Measurements from ENCODE around the gene IGFLR1.

Gene IGFLR1

GRCh38 chr19:35785339-35785627, 43.0 kb upstream of the IGFLR1 start:
- Histone ChIP-seq H3K27me3 (ENCODE audit: control insufficient read depth, insufficient read depth, low read length) (no peaks in the 10 kb centered on the region), H3K79me2 (no peaks in the 10 kb centered on the region), H3K9me3 (ENCODE audit: control insufficient read depth, low read length) (no peaks in the 10 kb centered on the region), H3K4me3 (ENCODE audit: low read depth, low read length) (no peak overlapping the region), H3K36me3 (ENCODE audit: control insufficient read depth, insufficient read depth, low read length) (no peaks in the 10 kb centered on the region), H3K9ac (no peak overlapping the region), H3K4me2 (ENCODE audit: low read length) (no peak overlapping the region), H3K27ac (no peak overlapping the region), H2AFZ (no peak overlapping the region), H3K4me1 (no peaks in the 10 kb centered on the region)
- no peak for TF ChIP-seq CTCF (IDR thresholded peaks at IDR 0.05)

- Histone ChIP-seq H3K9me3 (ENCODE audit: control insufficient read depth, low read length) (no peaks in the 10 kb centered on the region), H3K4me3 (ENCODE audit: low read depth, low read length) (no peak overlapping the region), H3K36me3 (ENCODE audit: control insufficient read depth, insufficient read depth, low read length) (no peaks in the 10 kb centered on the region), H3K4me2 (ENCODE audit: low read length) (no peak overlapping the region), H3K27me3 (ENCODE audit: control insufficient read depth, insufficient read depth, low read length) (no peaks in the 10 kb centered on the region), H3K79me2 (no peaks in the 10 kb centered on the region), H3K9ac (no peak overlapping the region), H2AFZ (no peak overlapping the region), H3K27ac (no peak overlapping the region), H3K4me1 (no peaks in the 10 kb centered on the region)
- no peak for TF ChIP-seq CTCF (IDR thresholded peaks at IDR 0.05)
Observed at GRCh38 chr19:35784503-35785338, 42.5 kb upstream of the IGFLR1 start.

GRCh38 chr19:35783469-35784434, 41.5 kb upstream of the IGFLR1 start:
- Histone ChIP-seq H3K36me3 (ENCODE audit: control insufficient read depth, insufficient read depth, low read length) (no peaks in the 10 kb centered on the region), H3K9ac (no peak overlapping the region), H3K4me3 (ENCODE audit: low read depth, low read length) (no peak overlapping the region), H3K27ac (no peak overlapping the region), H2AFZ (no peak overlapping the region), H3K4me1 (no peaks in the 10 kb centered on the region), H3K4me2 (ENCODE audit: low read length) (no peak overlapping the region), H3K9me3 (ENCODE audit: control insufficient read depth, low read length) (no peaks in the 10 kb centered on the region), H3K27me3 (ENCODE audit: control insufficient read depth, insufficient read depth, low read length) (no peaks in the 10 kb centered on the region), H3K79me2 (no peaks in the 10 kb centered on the region)
- no peak for TF ChIP-seq CTCF (IDR thresholded peaks at IDR 0.05)

GRCh38 chr19:35782589-35782988, 40.3 kb upstream of the IGFLR1 start:
- no peak for TF ChIP-seq CTCF (IDR thresholded peaks at IDR 0.05)
- Histone ChIP-seq H3K4me2 (ENCODE audit: low read length) (no peak overlapping the region), H3K79me2 (no peaks in the 10 kb centered on the region), H3K27ac (no peak overlapping the region), H3K27me3 (ENCODE audit: control insufficient read depth, insufficient read depth, low read length) (no peaks in the 10 kb centered on the region), H3K9ac (no peak overlapping the region), H3K36me3 (ENCODE audit: control insufficient read depth, insufficient read depth, low read length) (no peaks in the 10 kb centered on the region), H3K9me3 (ENCODE audit: control insufficient read depth, low read length) (no peaks in the 10 kb centered on the region), H3K4me1 (no peaks in the 10 kb centered on the region), H3K4me3 (ENCODE audit: low read depth, low read length) (no peak overlapping the region), H2AFZ (no peak overlapping the region)

All from parathyroid adenoma (tissue), 2 donors.